Neural cell (in vitro differentiated cells): Measurements from ENCODE around the gene CLDN12.

Experiments
- CTCF ChIP-seq: fragments of 450-650 bp; IDR thresholded peaks from 2 replicates; pipeline ENCODE4 v1.5.1; 2014; ENCODE audit warnings: antibody characterized with exemption, mild to moderate bottlenecking, moderate library complexity; ENCODE audit not compliant: poor library complexity, severe bottlenecking
- EP300 ChIP-seq: fragments of 450-650 bp; conservative IDR thresholded peaks from 2 replicates; pipeline ENCODE4 v1.6.1; 2014; ENCODE audit warnings: antibody characterized with exemption, mild to moderate bottlenecking, moderate library complexity; ENCODE audit not compliant: poor library complexity, severe bottlenecking
- EZH2 ChIP-seq: fragments of 200-600, 300-800 bp; shearing (Covaris generic), sonication (generic); IDR thresholded peaks from 2 replicates; pipeline ENCODE4 v1.6.1; 2014; ENCODE audit warnings: antibody characterized with exemption, low read length, borderline replicate concordance, mild to moderate bottlenecking; ENCODE audit not compliant: insufficient read depth, poor library complexity, severe bottlenecking
- MXI1 ChIP-seq: fragments of 450-650 bp; conservative IDR thresholded peaks from 2 replicates; pipeline ENCODE4 v1.6.1; 2014; ENCODE audit warnings: antibody characterized with exemption, mild to moderate bottlenecking; ENCODE audit not compliant: poor library complexity, severe bottlenecking
- POLR2AphosphoS5 ChIP-seq: IDR thresholded peaks from 2 replicates; pipeline ENCODE4 v1.6.1; 2012
- RAD21 ChIP-seq: fragments of 450-650 bp; conservative IDR thresholded peaks from 2 replicates; pipeline ENCODE4 v1.6.1; 2014; ENCODE audit warnings: antibody characterized with exemption, mild to moderate bottlenecking, moderate library complexity
- REST ChIP-seq: IDR thresholded peaks from 2 replicates; pipeline ENCODE4 v1.6.1; 2012; ENCODE audit warnings: borderline replicate concordance
- SMC3 ChIP-seq: fragments of 450-650 bp; conservative IDR thresholded peaks from 2 replicates; pipeline ENCODE4 v1.6.1; 2014; ENCODE audit warnings: antibody characterized with exemption, mild to moderate bottlenecking, moderate library complexity; ENCODE audit not compliant: poor library complexity
- TAF1 ChIP-seq: IDR thresholded peaks from 2 replicates; pipeline ENCODE4 v1.6.1; 2012; ENCODE audit warnings: low read depth

- no peak for TF ChIP-seq SMC3
- TF ChIP-seq CTCF = no peak
- TF ChIP-seq EZH2 = no peak
- TF ChIP-seq EP300 = no peak
- no peak for TF ChIP-seq MXI1
- no peak for TF ChIP-seq RAD21
- no peak for TF ChIP-seq POLR2AphosphoS5
- no peak for TF ChIP-seq REST
- TF ChIP-seq TAF1 = no peak
Measured at GRCh38 chr7:90446137-90446899, 43.1 kb downstream of the CLDN12 start.
